Cardiac fibroblast (primary cell): ENCODE results near the gene SERPINI1.

Source experiments
- DNase-seq, 2 donors: peaks; one replicate each; pipeline versions ENCODE4 v3.0.0 to v3.0.0-alpha.2; 2010; ENCODE audit warnings: low read depth in 2 of 2
- H3K4me3 ChIP-seq, 2 donors: replicated peaks in 1 of 2; 1 replicate in 1 of 2; 2 replicates in 1 of 2; pipeline ENCODE4 v1.5.1; 2011; ENCODE audit warnings: low read depth in 2 of 2, low read length in 2 of 2, mild to moderate bottlenecking in 2 of 2, moderate library complexity in 1 of 2
- TF ChIP-seq, protein P1 (sequence below): IDR thresholded peaks from one replicate; pipeline ENCODE4 v1.5.1; 2011; ENCODE audit warnings: low read depth, mild to moderate bottlenecking, low read length, inconsistent platforms

The SERPINI1 gene

DNA sequence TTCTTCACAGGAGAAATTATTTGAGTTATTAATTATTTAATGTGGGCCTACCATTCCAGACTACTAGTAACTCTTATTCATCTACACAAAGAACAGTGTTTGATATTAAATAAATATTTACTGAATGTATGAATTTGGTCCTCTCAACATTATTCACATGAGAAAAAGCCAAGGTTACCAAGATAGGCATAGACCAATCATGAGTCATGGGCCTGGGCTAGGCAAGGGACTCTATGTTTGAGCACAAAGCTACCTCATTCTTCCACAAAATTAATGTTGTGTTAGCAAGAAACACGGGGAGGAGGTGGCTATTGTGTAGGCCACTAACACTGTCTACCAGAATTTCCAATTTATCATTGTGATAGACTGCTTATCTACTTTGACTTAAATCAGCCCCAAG lies 115.7 kb downstream of the SERPINI1 start:
- TF ChIP-seq, protein P1, sequence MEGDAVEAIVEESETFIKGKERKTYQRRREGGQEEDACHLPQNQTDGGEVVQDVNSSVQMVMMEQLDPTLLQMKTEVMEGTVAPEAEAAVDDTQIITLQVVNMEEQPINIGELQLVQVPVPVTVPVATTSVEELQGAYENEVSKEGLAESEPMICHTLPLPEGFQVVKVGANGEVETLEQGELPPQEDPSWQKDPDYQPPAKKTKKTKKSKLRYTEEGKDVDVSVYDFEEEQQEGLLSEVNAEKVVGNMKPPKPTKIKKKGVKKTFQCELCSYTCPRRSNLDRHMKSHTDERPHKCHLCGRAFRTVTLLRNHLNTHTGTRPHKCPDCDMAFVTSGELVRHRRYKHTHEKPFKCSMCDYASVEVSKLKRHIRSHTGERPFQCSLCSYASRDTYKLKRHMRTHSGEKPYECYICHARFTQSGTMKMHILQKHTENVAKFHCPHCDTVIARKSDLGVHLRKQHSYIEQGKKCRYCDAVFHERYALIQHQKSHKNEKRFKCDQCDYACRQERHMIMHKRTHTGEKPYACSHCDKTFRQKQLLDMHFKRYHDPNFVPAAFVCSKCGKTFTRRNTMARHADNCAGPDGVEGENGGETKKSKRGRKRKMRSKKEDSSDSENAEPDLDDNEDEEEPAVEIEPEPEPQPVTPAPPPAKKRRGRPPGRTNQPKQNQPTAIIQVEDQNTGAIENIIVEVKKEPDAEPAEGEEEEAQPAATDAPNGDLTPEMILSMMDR: no peak
- no peak overlapping the region for H3K4me3 ChIP-seq
- peak in 1 of 2 donors; percentile 64 for DNase-seq

DNA sequence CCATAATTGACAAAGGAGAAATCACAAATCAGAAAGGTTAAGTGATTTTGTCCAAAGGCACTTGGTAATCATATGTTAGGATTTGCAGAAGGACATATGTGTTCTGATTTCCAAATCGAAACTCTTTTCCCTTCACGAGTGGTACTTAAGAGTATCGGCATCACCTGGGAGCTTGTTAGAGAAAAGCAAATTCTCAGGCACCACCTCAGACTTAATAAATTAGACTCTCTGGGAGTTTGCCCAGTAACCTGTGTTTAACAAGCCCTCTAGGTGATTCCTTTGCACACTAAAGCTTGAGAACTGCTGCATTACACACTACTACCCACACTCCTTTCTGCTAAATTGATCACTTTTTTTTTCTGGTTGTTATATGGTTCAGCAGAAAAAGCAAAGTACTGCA lies 116.2 kb downstream of the SERPINI1 start:
- no peak overlapping the region for H3K4me3 ChIP-seq
- TF ChIP-seq, protein P1: no peak
- no peak for DNase-seq

DNA sequence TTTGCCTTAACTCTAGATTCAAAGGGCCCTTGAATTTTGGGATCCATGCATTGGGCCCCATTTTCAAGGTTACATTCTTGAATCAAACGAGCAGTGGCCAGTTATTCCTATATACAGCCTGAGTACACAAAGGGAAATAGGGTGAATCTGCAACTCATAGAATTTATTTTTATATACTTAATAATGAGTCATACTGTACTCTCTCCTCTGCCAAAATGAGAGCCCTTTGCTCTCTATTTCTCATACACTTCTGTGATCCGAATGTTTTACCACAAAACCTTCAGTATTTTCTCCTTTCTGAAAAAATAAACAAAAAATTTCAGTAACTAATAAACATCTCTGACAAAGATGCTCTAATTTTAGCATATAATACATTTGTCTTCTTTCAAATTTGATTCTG lies 116.7 kb downstream of the SERPINI1 start:
- TF ChIP-seq, protein P1: no peak
- H3K4me3 ChIP-seq: no peak overlapping the region
- peak in 1 of 2 donors; percentile 60 for DNase-seq

DNA sequence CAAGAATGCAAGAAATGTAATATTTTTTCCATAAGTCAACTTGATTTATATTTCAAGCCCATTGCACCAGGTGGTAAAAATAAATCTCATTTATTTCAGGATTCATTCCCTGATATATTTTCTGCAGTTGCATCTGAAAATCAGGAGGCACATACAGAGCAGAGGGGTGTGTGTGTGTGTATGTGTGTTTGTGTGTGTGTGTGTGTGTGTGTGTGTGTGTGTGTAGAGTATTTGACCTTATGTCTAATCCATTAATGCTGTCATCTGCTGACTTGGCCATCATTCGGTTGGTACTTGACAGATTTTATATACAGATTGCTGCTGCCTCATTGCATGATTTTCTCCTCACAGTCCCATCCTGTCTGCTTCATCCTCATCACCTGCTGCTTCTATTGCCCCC lies 118.5 kb downstream of the SERPINI1 start:
- no peak for DNase-seq
- TF ChIP-seq, protein P1: no peak
- no peak overlapping the region for H3K4me3 ChIP-seq

DNA sequence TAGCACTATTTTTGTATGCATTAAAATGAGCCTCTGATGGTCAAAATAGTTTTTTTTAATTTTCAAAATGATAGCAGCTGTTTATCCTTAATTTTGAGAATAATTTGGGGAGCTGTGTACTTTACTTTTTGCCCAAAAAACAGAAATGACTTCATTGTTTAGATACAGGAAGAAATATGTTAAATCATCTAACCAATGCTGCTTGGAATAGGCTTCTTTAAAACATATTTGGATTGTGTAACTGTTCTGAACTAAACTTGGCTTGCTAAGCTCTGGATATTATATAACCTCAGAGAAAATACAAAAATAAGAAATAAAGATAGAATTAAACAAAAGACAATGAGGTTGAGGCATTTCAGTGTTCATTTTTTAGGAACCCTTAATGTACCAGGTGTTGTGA lies 119.3 kb downstream of the SERPINI1 start:
- H3K4me3 ChIP-seq: no peak overlapping the region
- TF ChIP-seq, protein P1: no peak
- DNase-seq: no peak

DNA sequence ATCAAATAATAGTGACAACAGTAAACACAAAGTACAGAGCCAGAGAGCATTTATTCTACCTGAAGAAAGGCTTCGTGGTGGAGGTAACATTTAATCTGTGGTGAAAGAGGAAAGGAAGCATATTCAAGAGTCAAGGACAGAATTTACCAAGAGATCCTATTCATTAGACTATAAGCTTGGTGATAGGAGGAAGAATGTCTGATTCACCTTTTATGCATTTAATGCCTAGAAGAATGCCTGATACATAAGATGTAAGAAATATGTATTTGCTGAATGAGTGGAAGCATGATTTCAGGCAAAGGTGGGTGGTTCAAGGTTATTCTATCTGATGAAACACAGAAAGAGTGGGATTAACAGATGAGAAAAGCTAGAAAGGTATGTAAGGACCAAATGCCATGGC lies 119.8 kb downstream of the SERPINI1 start:
- TF ChIP-seq, protein P1: no peak
- H3K4me3 ChIP-seq: no peak overlapping the region
- DNase-seq: no peak

DNA sequence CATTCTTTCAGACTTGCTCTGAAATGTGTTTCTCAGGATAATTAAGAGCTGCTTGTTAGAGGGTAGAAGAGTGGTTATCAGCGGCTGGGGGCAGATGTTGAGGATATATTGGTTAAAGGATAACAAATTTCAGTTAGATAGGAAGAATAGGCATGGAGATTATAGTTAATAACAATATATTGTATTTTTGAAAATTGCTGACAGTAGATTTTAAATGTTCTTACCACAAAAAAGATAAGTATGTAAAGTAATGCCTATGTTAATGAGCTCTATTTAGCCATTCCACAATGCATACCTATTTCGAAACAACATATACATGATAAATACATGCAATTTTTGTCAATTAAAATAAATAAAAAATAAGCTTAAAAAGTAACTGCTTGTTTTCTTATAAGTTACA lies 123.3 kb downstream of the SERPINI1 start:
- DNase-seq: no peak
- H3K4me3 ChIP-seq: no peak overlapping the region
- TF ChIP-seq, protein P1: no peak
